GM12864 (cell line): ENCODE results near the gene NKX1-1.

Experiments used
- DNase-seq: peaks from one replicate; pipeline ENCODE4 v3.0.0-alpha.2; 2011; ENCODE audit warnings: low read depth
- H3K4me3 ChIP-seq: 2 replicates; pipeline ENCODE4 v1.5.1; 2011; ENCODE audit warnings: mild to moderate bottlenecking, low read depth, low read length, control low read depth
- TF ChIP-seq, protein P1 (sequence below): IDR thresholded peaks from 2 replicates; pipeline ENCODE4 v1.5.1; 2011; ENCODE audit warnings: low read depth, mild to moderate bottlenecking, moderate library complexity, low read length, control low read depth, inconsistent platforms; ENCODE audit errors: missing control alignments

The NKX1-1 gene

DNA sequence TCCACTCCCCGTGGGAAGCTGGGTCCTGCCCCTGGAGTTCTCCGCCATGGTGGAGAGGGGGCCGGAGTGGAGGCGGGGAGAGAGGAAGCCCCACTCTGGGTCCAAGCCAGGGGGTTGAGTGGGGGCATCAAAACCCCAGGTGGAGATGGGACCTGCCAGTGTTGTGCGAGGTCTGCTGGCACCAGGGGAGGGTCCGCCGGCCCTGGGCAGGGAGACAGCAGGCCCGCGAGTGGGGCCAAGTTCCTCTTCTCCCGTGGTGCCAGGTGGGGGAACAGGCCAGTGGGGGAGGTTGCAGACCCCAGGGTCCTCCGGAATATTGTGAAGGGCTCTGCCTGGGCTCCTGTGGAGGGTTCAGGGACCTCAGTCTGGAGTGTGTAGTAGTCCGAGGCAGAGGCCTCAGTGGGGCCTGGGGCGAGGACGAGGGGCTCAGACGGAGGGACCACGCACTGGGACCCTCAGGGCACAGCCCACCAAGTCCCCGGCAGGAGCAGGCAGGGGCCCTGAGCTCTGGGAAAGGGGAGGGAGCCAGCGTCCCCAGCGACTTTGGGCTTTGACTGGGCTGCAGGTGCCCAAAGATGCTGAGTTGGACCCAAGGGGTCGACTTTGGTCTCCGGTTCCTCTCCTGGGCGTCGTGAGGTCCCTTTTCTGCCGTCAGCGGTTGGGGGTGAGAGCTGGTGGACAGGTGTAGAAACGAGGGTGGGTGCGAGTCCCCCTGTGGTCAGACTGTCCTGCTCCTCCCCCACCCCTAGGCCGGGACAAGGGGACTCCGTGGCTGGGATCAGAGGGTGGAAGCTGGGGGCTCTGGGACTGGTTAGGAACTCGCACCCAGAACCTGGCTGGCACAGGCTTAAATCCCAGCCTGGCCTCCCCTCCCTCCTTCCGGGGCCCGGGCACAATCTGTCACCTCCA lies 43.8 kb upstream of the NKX1-1 start:
- DNase-seq = no peak
- no peak overlapping the region for H3K4me3 ChIP-seq
- TF ChIP-seq, protein P1, sequence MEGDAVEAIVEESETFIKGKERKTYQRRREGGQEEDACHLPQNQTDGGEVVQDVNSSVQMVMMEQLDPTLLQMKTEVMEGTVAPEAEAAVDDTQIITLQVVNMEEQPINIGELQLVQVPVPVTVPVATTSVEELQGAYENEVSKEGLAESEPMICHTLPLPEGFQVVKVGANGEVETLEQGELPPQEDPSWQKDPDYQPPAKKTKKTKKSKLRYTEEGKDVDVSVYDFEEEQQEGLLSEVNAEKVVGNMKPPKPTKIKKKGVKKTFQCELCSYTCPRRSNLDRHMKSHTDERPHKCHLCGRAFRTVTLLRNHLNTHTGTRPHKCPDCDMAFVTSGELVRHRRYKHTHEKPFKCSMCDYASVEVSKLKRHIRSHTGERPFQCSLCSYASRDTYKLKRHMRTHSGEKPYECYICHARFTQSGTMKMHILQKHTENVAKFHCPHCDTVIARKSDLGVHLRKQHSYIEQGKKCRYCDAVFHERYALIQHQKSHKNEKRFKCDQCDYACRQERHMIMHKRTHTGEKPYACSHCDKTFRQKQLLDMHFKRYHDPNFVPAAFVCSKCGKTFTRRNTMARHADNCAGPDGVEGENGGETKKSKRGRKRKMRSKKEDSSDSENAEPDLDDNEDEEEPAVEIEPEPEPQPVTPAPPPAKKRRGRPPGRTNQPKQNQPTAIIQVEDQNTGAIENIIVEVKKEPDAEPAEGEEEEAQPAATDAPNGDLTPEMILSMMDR = no peak

- TF ChIP-seq, protein P1 = no peak
- DNase-seq = no peak
- no peak overlapping the region for H3K4me3 ChIP-seq
Measured at GRCh38 chr4:1449475-1449832, 43.2 kb upstream of the NKX1-1 start.

- DNase-seq = no peak
- TF ChIP-seq, protein P1 = no peak
- no peak overlapping the region for H3K4me3 ChIP-seq
Measured at GRCh38 chr4:1448589-1449420, 42.6 kb upstream of the NKX1-1 start.

DNA sequence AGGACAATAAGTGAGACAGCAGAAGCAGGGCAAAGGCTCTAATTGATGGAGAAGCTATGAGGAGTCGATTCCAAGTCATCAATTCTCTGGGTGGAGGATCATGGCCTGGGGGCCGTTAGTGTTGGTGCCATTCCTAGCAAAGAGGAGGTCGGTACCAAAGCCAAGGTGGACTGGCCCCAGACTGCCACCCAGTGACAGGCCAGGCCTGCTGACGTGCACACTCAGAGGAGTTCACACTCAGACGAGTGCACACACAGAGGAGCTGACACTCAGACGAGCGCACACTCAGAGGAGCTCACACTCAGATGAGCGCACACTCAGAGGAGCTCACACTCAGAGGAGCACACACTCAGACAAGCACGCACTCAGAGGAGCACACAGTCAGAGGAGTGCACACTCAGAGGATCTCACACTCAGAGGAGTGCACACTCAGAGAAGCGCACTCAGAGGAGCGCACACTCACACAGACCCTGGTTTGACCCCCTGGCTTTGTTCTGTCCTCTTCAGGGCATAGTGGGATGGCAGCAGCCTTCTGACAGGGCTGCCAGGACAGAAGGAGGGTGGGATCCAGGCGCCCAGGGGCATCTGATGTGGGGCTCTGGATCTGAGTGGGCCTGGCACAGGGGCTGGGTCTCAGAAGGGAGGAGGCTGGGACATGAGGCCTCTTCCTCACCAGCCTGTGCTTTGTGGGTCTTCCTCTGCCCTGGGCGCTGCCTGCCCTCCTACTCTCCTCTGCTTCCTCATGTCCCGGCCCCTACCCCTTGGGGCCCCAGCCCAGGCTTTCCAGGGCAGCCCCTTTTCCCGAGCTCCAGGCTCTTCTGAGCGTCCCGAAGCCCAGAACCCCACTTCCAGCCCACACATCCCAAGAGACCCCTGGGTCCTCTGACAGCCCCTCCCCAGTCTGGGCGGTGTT lies 41.7 kb upstream of the NKX1-1 start:
- TF ChIP-seq, protein P1 = no peak
- DNase-seq = no peak
- H3K4me3 ChIP-seq = no peak overlapping the region

DNA sequence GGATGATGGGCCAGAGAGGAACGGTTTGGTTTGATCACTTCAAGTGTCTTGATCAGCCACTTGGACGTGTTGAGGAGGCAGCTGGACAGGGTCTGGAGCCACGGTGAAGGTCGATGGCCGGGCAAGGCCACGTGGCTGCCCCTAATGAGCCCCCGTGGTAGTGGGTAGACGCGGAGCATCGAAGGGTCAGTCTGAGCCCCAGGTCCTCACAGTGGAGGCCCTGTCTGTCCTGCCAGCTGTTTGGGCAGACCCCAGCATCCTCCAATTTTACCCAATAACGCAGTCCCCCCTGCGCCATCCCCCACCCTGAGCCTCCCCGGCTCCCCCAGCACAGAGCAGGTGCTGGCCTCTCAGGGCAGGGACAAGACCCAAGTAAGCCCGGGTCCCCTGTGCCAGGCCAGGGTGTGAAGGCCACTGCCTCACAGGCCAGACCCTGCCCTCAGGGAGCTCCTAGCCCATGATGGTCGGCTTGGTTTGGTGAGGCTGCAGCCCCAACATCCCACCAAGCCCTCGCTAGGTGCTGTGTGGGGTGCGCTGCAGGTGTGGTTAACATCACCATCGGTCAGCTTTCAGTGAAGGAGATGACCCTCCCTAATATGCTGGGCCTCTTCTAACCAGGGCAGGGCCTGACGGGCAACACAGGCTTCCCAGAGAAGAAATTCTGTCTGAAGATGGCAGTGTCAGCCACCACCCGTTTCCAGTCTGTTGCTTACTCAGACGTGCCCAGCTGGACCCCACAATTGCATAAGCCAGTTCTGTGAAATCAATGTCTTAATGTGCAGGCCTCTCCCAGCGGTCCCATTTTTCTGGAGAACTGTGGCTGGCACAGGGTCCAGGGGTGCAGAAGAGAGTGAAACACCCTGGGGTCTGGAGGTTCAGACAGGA lies 40.5 kb upstream of the NKX1-1 start:
- no peak overlapping the region for H3K4me3 ChIP-seq
- no peak for DNase-seq
- TF ChIP-seq, protein P1 = no peak
